T-helper 1 cell (primary cell): ENCODE data around the gene JAKMIP2.
A peak's percentile ranks its signal among the peaks of the same experiment; 100 is the strongest.
"Not testable (repeated sequence)": the region's sequence is repeated elsewhere in the genome, so short reads cannot be mapped to it uniquely, and the experiment has no call there.

Source experiments
- DNase-seq, 5 donors: peaks; one replicate each; pipeline ENCODE4 v3.0.0-alpha.2; 2012 to 2020
- total RNA-seq, 4 donors: gene quantifications; one replicate each; lab custom pipeline; 2026; lab: John Stamatoyannopoulos, UW

JAKMIP2 gene
- 2.0 to 13.1 (median 4.8) reads per million in 4 donors for total RNA-seq

GRCh38 chr5:147782110-147783028 lies at the start of gene JAKMIP2:
TSS of gene JAKMIP2 (minus strand) at chr5:147782728. CDS start at chr5:147671806, 110,922 bp downstream.
- DNase-seq, result peak; percentile 17 to 68 (median 51)

GRCh38 chr5:147831465-147831864 lies 48.9 kb upstream of the JAKMIP2 start, which contains the start of gene SPINK1:
TSS of gene SPINK1 (minus strand) at chr5:147831671. CDS start at chr5:147831577, 94 bp downstream.
- no peak for DNase-seq

- no peak for DNase-seq
Observed at GRCh38 chr5:147830035-147830434, 47.5 kb upstream of the JAKMIP2 start.

GRCh38 chr5:147827017-147827416 lies 44.5 kb upstream of the JAKMIP2 start:
- DNase-seq, result not testable (repeated sequence)

GRCh38 chr5:147826361-147826760 lies 43.8 kb upstream of the JAKMIP2 start:
- DNase-seq, result no peak

- peak in 2 of 5 donors; percentile 12 to 17 for DNase-seq
Observed at GRCh38 chr5:147822686-147823491, 40.4 kb upstream of the JAKMIP2 start.

- DNase-seq, result not testable (repeated sequence)
Observed at GRCh38 chr5:147822222-147822621, 39.7 kb upstream of the JAKMIP2 start.

- no peak for DNase-seq
Observed at GRCh38 chr5:147821766-147822165, 39.2 kb upstream of the JAKMIP2 start.

GRCh38 chr5:147819261-147819770 lies 36.8 kb upstream of the JAKMIP2 start:
- DNase-seq, result no peak

- no peak for DNase-seq
Observed at GRCh38 chr5:147818290-147818689, 35.8 kb upstream of the JAKMIP2 start.

- no peak for DNase-seq
Observed at GRCh38 chr5:147813696-147814095, 31.2 kb upstream of the JAKMIP2 start.

GRCh38 chr5:147809830-147810666 lies 27.5 kb upstream of the JAKMIP2 start:
- DNase-seq, result no peak

- DNase-seq, result no peak
Observed at GRCh38 chr5:147805030-147805454, 22.5 kb upstream of the JAKMIP2 start.

GRCh38 chr5:147804334-147804733 lies 21.8 kb upstream of the JAKMIP2 start:
- no peak for DNase-seq

- no peak for DNase-seq
Observed at GRCh38 chr5:147803926-147804325, 21.4 kb upstream of the JAKMIP2 start.

GRCh38 chr5:147803161-147803560 lies 20.6 kb upstream of the JAKMIP2 start:
- not testable (repeated sequence) for DNase-seq

GRCh38 chr5:147801461-147801860 lies 18.9 kb upstream of the JAKMIP2 start:
- no peak for DNase-seq

GRCh38 chr5:147800491-147800890 lies 18.0 kb upstream of the JAKMIP2 start:
- DNase-seq, result no peak

- DNase-seq, result no peak
Observed at GRCh38 chr5:147796556-147797308, 14.2 kb upstream of the JAKMIP2 start.

- no peak for DNase-seq
Observed at GRCh38 chr5:147791181-147791580, 8.7 kb upstream of the JAKMIP2 start.

- DNase-seq, result no peak
Observed at GRCh38 chr5:147789820-147790219, 7.3 kb upstream of the JAKMIP2 start.
